Smooth muscle cell (in vitro differentiated cells): Measurements from ENCODE around the gene SLIT1. TPM values are rescaled to one million over a fixed set of nuclear protein-coding genes. Genes with fewer than 3 reads are reported as not detected.
"Not testable (repeated sequence)": the region's sequence is repeated elsewhere in the genome, so short reads cannot be mapped to it uniquely, and the experiment has no call there.

Source experiments
- DNase-seq: peaks from one replicate; lab custom pipeline; 2025; ENCODE audit not compliant: unreplicated experiment; lab: John Stamatoyannopoulos, UW
- H2AFZ ChIP-seq: fragments of 200-600 bp; sonication (generic); 2 replicates; pipeline ENCODE4 v1.6.0; 2016; ENCODE audit warnings: antibody characterized with exemption, low read depth, mild to moderate bottlenecking
- H3F3A ChIP-seq: fragments of 200-600 bp; sonication (generic); 2 replicates; pipeline ENCODE4 v1.6.0; 2017; ENCODE audit warnings: antibody characterized with exemption, low read depth
- H3K27ac ChIP-seq: fragments of 200-600 bp; sonication (generic); 2 replicates; pipeline ENCODE4 v1.5.1; 2016; ENCODE audit warnings: low read depth, mild to moderate bottlenecking
- H3K27me3 ChIP-seq: fragments of 200-600 bp; sonication (generic); 2 replicates; pipeline ENCODE4 v1.6.1; 2016; ENCODE audit warnings: low read depth, mild to moderate bottlenecking
- H3K36me3 ChIP-seq: fragments of 200-600 bp; sonication (generic); 2 replicates; pipeline ENCODE4 v1.5.1; 2016; ENCODE audit warnings: low read depth
- H3K4me1 ChIP-seq: fragments of 200-600 bp; sonication (generic); 2 replicates; pipeline ENCODE4 v1.5.1; 2016; ENCODE audit warnings: low read depth
- H3K4me2 ChIP-seq: fragments of 200-600 bp; sonication (generic); 2 replicates; pipeline ENCODE4 v1.6.0; 2016; ENCODE audit warnings: mild to moderate bottlenecking
- H3K4me3 ChIP-seq: fragments of 200-600 bp; sonication (generic); 2 replicates; pipeline ENCODE4 v1.5.1; 2016; ENCODE audit warnings: mild to moderate bottlenecking
- H3K79me2 ChIP-seq: fragments of 200-600 bp; sonication (generic); 2 replicates; pipeline ENCODE4 v1.6.0; 2016; ENCODE audit warnings: low read depth, mild to moderate bottlenecking
- H3K9ac ChIP-seq: fragments of 200-600 bp; sonication (generic); 2 replicates; pipeline ENCODE4 v1.6.0; 2016; ENCODE audit warnings: low read depth
- H3K9me3 ChIP-seq: fragments of 200-600 bp; sonication (generic); replicated peaks from 2 replicates; pipeline ENCODE4 v1.5.1; 2016; ENCODE audit warnings: low read depth
- H4K20me1 ChIP-seq: fragments of 200-600 bp; sonication (generic); 2 replicates; pipeline ENCODE4 v1.6.0; 2016; ENCODE audit warnings: low read depth
- whole genome bisulfite sequencing: methylation state at CpG from one replicate; pipeline ENCODE4 v1.1.7; 2016; ENCODE audit warnings: low lambda C conversion rate; 5-methylcytosine and 5-hydroxymethylcytosine counted together
- polyA plus RNA-seq: library from polyadenylated mRNA; unstranded; fragments of >200 nt; fragmentation: Nextera tagmentation; extraction: Ambion mirVana; gene quantifications from 2 replicates; pipeline ENCODE4 v1.2.1, GENCODE V29; 2016
- total RNA-seq: library from RNA; depleted of rRNA; stranded (reverse); fragments of >200 nt; gene quantifications from 2 replicates; pipeline ENCODE4 v1.2.3, GENCODE V29; 2014
- TF ChIP-seq, protein P1 (sequence below): fragments of 200-600 bp; sonication (generic); IDR thresholded peaks from 2 replicates; pipeline ENCODE4 v1.5.1; 2017; ENCODE audit warnings: borderline replicate concordance, mild to moderate bottlenecking, antibody characterized with exemption; ENCODE audit not compliant: insufficient read depth, poor library complexity, severe bottlenecking

SLIT1 gene
- total and polyA plus RNA-seq, 2 experiments from 2014 or later, result 0.15 TPM; not detected in 1

DNA sequence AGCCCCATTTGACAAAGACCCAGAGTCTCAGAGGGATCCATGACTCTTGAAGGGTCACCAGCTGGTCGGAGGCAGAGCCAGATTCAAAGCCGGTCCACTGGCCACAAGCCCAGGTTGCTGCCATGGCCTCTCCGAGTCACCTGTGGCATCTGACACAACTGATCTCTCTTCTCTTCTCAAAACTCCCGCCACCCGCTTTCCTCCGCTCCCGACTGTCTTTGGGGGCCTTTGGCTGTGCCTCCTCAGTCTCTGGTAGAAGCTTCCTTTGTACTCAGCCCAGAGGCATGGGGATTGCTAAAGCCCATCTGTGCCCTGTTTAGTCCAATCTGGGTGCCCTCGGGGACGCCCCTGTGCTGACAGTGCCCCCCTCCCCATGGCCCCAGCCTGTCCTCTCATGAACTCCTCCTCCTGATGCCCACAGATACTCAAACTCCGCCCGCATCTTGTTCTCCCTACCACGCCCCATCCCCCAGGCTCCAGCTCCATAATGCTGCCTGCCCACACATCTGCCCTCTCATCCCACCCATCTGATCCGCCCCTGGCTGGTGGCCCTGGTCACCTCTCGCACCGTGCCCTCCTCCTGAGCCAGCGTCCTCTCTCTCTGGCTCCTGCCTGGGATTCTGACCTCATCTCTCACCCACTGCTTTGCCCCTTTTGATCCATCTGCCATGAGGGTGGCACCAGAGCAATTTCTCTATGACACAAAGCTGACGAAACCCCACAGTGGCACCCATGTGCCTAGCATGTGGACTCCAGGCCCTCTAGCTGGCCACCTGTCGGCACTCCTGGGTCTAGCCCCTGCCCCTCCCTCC, 150.6 kb downstream of the SLIT1 start:
- no peaks in the 10 kb centered on the region for H3K4me1 ChIP-seq
- no peaks in the 10 kb centered on the region for H3K27me3 ChIP-seq
- H3K27ac ChIP-seq, result no peak overlapping the region
- H2AFZ ChIP-seq, result no peak overlapping the region
- WGBS, result 91% methylated on average over 13 of the region's 18 CpGs
- TF ChIP-seq, protein P1, sequence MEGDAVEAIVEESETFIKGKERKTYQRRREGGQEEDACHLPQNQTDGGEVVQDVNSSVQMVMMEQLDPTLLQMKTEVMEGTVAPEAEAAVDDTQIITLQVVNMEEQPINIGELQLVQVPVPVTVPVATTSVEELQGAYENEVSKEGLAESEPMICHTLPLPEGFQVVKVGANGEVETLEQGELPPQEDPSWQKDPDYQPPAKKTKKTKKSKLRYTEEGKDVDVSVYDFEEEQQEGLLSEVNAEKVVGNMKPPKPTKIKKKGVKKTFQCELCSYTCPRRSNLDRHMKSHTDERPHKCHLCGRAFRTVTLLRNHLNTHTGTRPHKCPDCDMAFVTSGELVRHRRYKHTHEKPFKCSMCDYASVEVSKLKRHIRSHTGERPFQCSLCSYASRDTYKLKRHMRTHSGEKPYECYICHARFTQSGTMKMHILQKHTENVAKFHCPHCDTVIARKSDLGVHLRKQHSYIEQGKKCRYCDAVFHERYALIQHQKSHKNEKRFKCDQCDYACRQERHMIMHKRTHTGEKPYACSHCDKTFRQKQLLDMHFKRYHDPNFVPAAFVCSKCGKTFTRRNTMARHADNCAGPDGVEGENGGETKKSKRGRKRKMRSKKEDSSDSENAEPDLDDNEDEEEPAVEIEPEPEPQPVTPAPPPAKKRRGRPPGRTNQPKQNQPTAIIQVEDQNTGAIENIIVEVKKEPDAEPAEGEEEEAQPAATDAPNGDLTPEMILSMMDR, result no peak
- no peaks in the 10 kb centered on the region for H3K36me3 ChIP-seq
- no peak overlapping the region for H3K9ac ChIP-seq
- H3K9me3 ChIP-seq, result no peaks in the 10 kb centered on the region
- no peaks in the 10 kb centered on the region for H3K79me2 ChIP-seq
- no peak for DNase-seq
- no peak overlapping the region for H3K4me3 ChIP-seq
- H3F3A ChIP-seq, result no peaks in the 10 kb centered on the region
- H3K4me2 ChIP-seq, result no peak overlapping the region
- no peaks in the 10 kb centered on the region for H4K20me1 ChIP-seq

GRCh38 chr10:97034301-97034700, 151.5 kb downstream of the SLIT1 start:
- H3K27ac ChIP-seq, result no peak overlapping the region
- TF ChIP-seq, protein P1, result no peak
- DNase-seq, result no peak
- H3K9me3 ChIP-seq, result no peaks in the 10 kb centered on the region
- no peak overlapping the region for H3K4me3 ChIP-seq
- no peak overlapping the region for H3K9ac ChIP-seq
- H3F3A ChIP-seq, result no peaks in the 10 kb centered on the region
- H3K79me2 ChIP-seq, result no peaks in the 10 kb centered on the region
- H3K27me3 ChIP-seq, result no peaks in the 10 kb centered on the region
- 58% methylated on average over 7 of the region's 7 CpGs for WGBS
- H4K20me1 ChIP-seq, result no peaks in the 10 kb centered on the region
- no peaks in the 10 kb centered on the region for H3K4me1 ChIP-seq
- H2AFZ ChIP-seq, result no peak overlapping the region
- H3K36me3 ChIP-seq, result no peaks in the 10 kb centered on the region
- no peak overlapping the region for H3K4me2 ChIP-seq

DNA sequence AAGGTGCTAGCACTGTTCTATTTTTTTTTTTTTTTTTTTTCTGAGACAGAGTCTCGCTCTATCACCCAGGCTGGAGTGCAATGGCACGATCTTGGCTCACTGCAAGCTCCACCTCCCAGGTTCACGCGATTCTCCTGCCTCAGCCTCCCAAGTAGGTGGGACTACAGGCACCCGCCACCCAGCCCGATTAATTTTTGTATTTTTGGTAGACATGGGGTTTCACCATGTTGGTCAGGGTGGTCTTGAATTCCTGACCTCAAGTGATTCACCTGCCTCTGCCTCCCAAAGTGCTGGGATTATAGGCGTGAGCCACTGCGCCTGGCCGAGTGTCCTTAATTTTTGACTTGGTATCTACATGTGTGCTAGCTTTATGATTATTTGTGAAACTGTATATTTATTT, 151.9 kb downstream of the SLIT1 start:
- not testable (repeated sequence) for H3K4me2 ChIP-seq, H3K9me3 ChIP-seq, H3K4me3 ChIP-seq, H3K27me3 ChIP-seq, H4K20me1 ChIP-seq, H3K79me2 ChIP-seq, H3K36me3 ChIP-seq, H3K9ac ChIP-seq, DNase-seq, H3F3A ChIP-seq, H3K4me1 ChIP-seq, H3K27ac ChIP-seq, H2AFZ ChIP-seq
- WGBS, result 85% methylated on average over 9 of the region's 9 CpGs

- Histone ChIP-seq H3K4me2 (no peak overlapping the region), H3K27me3 (no peaks in the 10 kb centered on the region), H3K4me3 (no peak overlapping the region), H3K9me3 (no peaks in the 10 kb centered on the region), H3K36me3 (no peaks in the 10 kb centered on the region), H3K79me2 (no peaks in the 10 kb centered on the region), H2AFZ (no peak overlapping the region), H3F3A (no peaks in the 10 kb centered on the region), H3K9ac (no peak overlapping the region), H3K4me1 (no peaks in the 10 kb centered on the region), H3K27ac (no peak overlapping the region), H4K20me1 (no peaks in the 10 kb centered on the region)
- DNase-seq, result no peak
- TF ChIP-seq, protein P1, result no peak
- WGBS, result 28% methylated on average over 7 of the region's 7 CpGs
Observed at GRCh38 chr10:97032624-97033023, 153.1 kb downstream of the SLIT1 start.
